ENCODE data around the gene KCNJ9.

Gene KCNJ9

GRCh38 chr1:160076295-160076694, 5.0 kb upstream of the KCNJ9 start:
- Mint-ChIP-seq H3K4me3 (no peak overlapping the region), H3K9me3 (no peaks in the 10 kb centered on the region), H3K27ac (no peak overlapping the region), H3K36me3 (ENCODE audit: low read depth) (no peaks in the 10 kb centered on the region), H3K4me1 (no peaks in the 10 kb centered on the region), H3K27me3 (ENCODE audit: low read depth, poor library complexity) (peaks cover 95% of the 10 kb centered on the region)
- TF ChIP-seq, protein P1, sequence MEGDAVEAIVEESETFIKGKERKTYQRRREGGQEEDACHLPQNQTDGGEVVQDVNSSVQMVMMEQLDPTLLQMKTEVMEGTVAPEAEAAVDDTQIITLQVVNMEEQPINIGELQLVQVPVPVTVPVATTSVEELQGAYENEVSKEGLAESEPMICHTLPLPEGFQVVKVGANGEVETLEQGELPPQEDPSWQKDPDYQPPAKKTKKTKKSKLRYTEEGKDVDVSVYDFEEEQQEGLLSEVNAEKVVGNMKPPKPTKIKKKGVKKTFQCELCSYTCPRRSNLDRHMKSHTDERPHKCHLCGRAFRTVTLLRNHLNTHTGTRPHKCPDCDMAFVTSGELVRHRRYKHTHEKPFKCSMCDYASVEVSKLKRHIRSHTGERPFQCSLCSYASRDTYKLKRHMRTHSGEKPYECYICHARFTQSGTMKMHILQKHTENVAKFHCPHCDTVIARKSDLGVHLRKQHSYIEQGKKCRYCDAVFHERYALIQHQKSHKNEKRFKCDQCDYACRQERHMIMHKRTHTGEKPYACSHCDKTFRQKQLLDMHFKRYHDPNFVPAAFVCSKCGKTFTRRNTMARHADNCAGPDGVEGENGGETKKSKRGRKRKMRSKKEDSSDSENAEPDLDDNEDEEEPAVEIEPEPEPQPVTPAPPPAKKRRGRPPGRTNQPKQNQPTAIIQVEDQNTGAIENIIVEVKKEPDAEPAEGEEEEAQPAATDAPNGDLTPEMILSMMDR (IDR thresholded peaks at IDR 0.05): no peak
- no peak for DNase-seq

GRCh38 chr1:160077486-160077885, 3.9 kb upstream of the KCNJ9 start:
- Mint-ChIP-seq H3K27me3 (ENCODE audit: low read depth, poor library complexity) (peaks cover 95% of the 10 kb centered on the region), H3K36me3 (ENCODE audit: low read depth) (no peaks in the 10 kb centered on the region), H3K4me1 (no peaks in the 10 kb centered on the region), H3K9me3 (no peaks in the 10 kb centered on the region), H3K27ac (no peak overlapping the region), H3K4me3 (no peak overlapping the region)
- TF ChIP-seq, protein P1 (IDR thresholded peaks at IDR 0.05): no peak
- no peak for DNase-seq

DNA sequence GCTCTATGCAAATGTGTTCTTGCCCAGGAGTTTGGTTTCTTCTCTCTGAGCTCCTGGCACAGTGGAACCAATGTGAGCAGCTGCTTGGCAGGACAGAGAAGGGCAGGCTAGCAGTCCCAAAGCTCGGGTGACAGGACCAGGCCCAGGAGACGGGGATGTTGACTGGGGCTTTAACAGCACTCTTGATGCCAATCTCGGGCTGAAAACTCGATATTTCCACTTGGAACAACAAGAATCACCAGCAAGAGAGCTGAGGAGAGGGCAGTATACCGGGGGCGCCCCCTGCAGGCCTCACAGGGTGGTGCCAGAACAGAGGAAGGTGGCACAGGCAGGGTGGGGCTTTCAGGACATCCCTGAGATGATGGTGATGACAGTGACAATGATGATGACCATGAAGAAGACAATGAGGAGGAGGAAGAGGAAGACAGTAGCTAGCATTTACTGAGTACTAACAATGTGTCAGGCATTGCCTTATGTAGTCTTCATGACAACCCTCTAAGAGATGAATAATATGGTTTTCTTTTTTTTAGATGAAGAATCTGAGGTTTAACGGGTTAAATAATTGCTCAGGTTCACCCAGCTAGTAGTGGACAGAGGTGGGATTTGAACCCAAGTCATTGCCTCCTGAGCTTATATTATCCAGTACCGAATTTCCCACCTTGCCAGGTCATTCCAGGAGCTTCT, 2.7 kb upstream of the KCNJ9 start:
- H3K27me3 Mint-ChIP-seq (ENCODE audit: low read depth, poor library complexity): peaks cover 96% of the 10 kb centered on the region
- TF ChIP-seq, protein P1 (IDR thresholded peaks at IDR 0.05): peak; percentile 83
- H3K4me3 Mint-ChIP-seq: no peak overlapping the region
- H3K9me3 Mint-ChIP-seq: no peaks in the 10 kb centered on the region
- DNase-seq: peak; percentile 63
- no peak overlapping the region for H3K27ac Mint-ChIP-seq
- H3K36me3 Mint-ChIP-seq (ENCODE audit: low read depth): no peaks in the 10 kb centered on the region
- no peaks in the 10 kb centered on the region for H3K4me1 Mint-ChIP-seq

GRCh38 chr1:160079448-160079847, 1.9 kb upstream of the KCNJ9 start:
- H3K4me3 Mint-ChIP-seq: no peak overlapping the region
- no peak for DNase-seq
- no peak overlapping the region for H3K27ac Mint-ChIP-seq
- H3K36me3 Mint-ChIP-seq (ENCODE audit: low read depth): no peaks in the 10 kb centered on the region
- H3K27me3 Mint-ChIP-seq (ENCODE audit: low read depth, poor library complexity): peaks cover 95% of the 10 kb centered on the region
- no peaks in the 10 kb centered on the region for H3K4me1 Mint-ChIP-seq
- H3K9me3 Mint-ChIP-seq: no peaks in the 10 kb centered on the region
- TF ChIP-seq, protein P1 (IDR thresholded peaks at IDR 0.05): no peak

DNA sequence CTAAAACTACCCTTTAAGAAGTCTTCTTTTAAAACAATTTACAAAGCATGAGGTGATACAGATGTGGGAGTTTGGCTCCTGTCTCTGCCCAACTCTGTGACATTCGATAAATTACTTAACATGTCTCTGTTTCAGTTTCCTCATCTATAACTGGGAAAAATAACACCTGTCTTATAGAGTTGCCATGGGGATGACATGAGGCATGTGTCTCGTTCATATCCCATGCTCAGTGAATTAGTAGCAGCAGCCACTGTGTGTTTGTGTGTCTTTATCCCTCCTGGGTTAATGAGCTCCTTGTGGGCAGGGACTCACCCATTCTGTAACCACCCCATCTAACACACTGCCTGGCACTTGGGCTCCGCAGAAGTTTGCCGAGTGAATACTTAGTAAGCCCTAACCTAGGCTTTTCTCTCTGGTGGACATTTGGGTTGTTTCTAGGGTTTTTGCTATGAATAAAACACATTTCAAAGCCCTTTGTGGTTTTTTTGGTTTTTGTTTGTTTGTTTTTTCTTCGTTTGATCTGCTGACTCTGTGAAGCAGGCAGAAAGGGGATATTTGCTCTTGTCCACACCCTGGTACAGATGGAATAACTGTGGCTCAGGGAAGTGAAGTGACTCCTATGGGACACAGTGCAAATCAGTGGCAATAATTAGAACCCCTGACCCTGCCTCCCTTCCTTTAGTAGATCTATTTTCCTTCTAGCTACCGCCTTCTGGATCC, 797 bp upstream of the KCNJ9 start:
- H3K27me3 Mint-ChIP-seq (ENCODE audit: low read depth, poor library complexity): peaks cover 95% of the 10 kb centered on the region
- DNase-seq: no peak
- H3K9me3 Mint-ChIP-seq: no peaks in the 10 kb centered on the region
- H3K4me1 Mint-ChIP-seq: no peaks in the 10 kb centered on the region
- no peaks in the 10 kb centered on the region for H3K36me3 Mint-ChIP-seq (ENCODE audit: low read depth)
- no peak overlapping the region for H3K27ac Mint-ChIP-seq
- no peak overlapping the region for H3K4me3 Mint-ChIP-seq
- TF ChIP-seq, protein P1 (IDR thresholded peaks at IDR 0.05): no peak

GRCh38 chr1:160082487-160082886, 1.1 kb downstream of the KCNJ9 start:
- DNase-seq: no peak
- H3K4me3 Mint-ChIP-seq: no peak overlapping the region
- no peak overlapping the region for H3K27ac Mint-ChIP-seq
- H3K9me3 Mint-ChIP-seq: no peaks in the 10 kb centered on the region
- no peaks in the 10 kb centered on the region for H3K36me3 Mint-ChIP-seq (ENCODE audit: low read depth)
- TF ChIP-seq, protein P1 (IDR thresholded peaks at IDR 0.05): no peak
- no peaks in the 10 kb centered on the region for H3K4me1 Mint-ChIP-seq
- H3K27me3 Mint-ChIP-seq (ENCODE audit: low read depth, poor library complexity): peaks cover 92% of the 10 kb centered on the region
